Measurements from ENCODE around the gene TP63. TPM values are rescaled to one million over a fixed set of nuclear protein-coding genes. Genes with fewer than 3 reads are reported as not detected.
"Not testable (repeated sequence)": the region's sequence is repeated elsewhere in the genome, so short reads cannot be mapped to it uniquely, and the experiment has no call there.

Gene TP63
- total RNA-seq, 1 experiment from 2014 or later: 41.9 TPM

DNA sequence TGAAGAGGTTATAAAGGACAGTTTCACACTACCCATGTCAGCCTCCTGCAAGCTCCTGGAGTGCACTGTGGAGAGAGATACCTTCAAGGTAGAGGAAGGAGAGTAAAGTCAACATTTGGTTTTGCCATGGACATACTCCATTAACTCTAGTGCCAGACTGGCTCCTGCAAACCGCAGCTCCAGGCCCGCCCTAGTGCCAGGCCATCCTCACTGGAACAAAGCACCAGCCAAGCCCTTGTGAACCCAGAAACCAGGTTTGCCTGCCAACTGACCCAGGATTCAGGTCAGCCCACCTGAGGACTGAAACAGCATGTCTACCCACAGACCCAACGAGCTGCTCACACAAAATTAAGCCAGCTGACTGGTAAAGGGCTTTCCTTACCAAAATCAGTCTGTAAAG lies 41.0 kb upstream of the TP63 start:
- no peak for DNase-seq (ENCODE audit: unreplicated experiment)
- Mint-ChIP-seq H3K4me1 (ENCODE audit: insufficient read depth, unreplicated experiment) (peaks cover 35% of the 10 kb centered on the region), H3K27ac (ENCODE audit: low read depth, unreplicated experiment) (no peak overlapping the region), H3K9me3 (ENCODE audit: unreplicated experiment) (peaks cover 7% of the 10 kb centered on the region), H3K36me3 (ENCODE audit: insufficient read depth, unreplicated experiment) (no peaks in the 10 kb centered on the region), H3K27me3 (ENCODE audit: insufficient read depth, unreplicated experiment) (no peaks in the 10 kb centered on the region), H3K4me3 (ENCODE audit: unreplicated experiment) (no peak overlapping the region)
- intact Hi-C loops (cut with micrococcal nuclease): no loop called here
- ChIA-PET POLR2A (interaction anchor here (0.7 to 8.1 kb wide), 7 partner anchors 79 to 365 kb away, joined by 4 to 90 read pairs (median 18); no protein-coding TSS in a partner anchor), CTCF (no interaction called here)
- TF ChIP-seq, protein P1, sequence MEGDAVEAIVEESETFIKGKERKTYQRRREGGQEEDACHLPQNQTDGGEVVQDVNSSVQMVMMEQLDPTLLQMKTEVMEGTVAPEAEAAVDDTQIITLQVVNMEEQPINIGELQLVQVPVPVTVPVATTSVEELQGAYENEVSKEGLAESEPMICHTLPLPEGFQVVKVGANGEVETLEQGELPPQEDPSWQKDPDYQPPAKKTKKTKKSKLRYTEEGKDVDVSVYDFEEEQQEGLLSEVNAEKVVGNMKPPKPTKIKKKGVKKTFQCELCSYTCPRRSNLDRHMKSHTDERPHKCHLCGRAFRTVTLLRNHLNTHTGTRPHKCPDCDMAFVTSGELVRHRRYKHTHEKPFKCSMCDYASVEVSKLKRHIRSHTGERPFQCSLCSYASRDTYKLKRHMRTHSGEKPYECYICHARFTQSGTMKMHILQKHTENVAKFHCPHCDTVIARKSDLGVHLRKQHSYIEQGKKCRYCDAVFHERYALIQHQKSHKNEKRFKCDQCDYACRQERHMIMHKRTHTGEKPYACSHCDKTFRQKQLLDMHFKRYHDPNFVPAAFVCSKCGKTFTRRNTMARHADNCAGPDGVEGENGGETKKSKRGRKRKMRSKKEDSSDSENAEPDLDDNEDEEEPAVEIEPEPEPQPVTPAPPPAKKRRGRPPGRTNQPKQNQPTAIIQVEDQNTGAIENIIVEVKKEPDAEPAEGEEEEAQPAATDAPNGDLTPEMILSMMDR (IDR thresholded peaks at IDR 0.05; ENCODE audit: unreplicated experiment): no peak
- BruUV-seq (replicated peaks): no TSS peak

DNA sequence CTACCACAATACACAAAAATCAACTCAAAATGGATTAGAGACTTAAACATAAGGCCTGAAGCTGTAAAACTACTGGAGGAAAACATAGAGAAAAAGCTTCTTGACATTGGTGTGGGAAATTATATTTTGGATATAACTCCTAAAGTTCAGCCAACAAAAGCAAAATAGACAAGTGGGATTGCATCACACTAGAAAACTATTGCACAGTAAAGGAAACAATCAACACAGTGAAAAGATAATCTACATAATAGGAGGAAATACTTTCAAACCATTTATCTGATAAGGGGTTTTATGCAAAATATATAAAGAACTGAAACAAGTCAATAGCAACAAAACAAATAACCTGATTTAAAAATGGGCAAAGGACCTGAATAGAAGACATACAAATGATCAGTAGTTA lies 37.6 kb upstream of the TP63 start:
- H3K27ac Mint-ChIP-seq (ENCODE audit: low read depth, unreplicated experiment): no peak overlapping the region
- H3K36me3 Mint-ChIP-seq (ENCODE audit: insufficient read depth, unreplicated experiment): no peaks in the 10 kb centered on the region
- peaks cover 7% of the 10 kb centered on the region for H3K9me3 Mint-ChIP-seq (ENCODE audit: unreplicated experiment)
- peak; percentile 57 for DNase-seq (ENCODE audit: unreplicated experiment)
- ChIA-PET CTCF (interaction anchor here (0.6 kb wide), 1 partner anchor 207 kb away, joined by 3 read pairs; no protein-coding TSS in a partner anchor), POLR2A (interaction anchor here (1.1 to 1.4 kb wide), 3 partner anchors 9 to 18 kb away, joined by 3 to 5 read pairs (median 3); no protein-coding TSS in a partner anchor)
- H3K27me3 Mint-ChIP-seq (ENCODE audit: insufficient read depth, unreplicated experiment): no peaks in the 10 kb centered on the region
- TF ChIP-seq, protein P1 (IDR thresholded peaks at IDR 0.05; ENCODE audit: unreplicated experiment): no peak
- no TSS peak for BruUV-seq (replicated peaks)
- no peak overlapping the region for H3K4me3 Mint-ChIP-seq (ENCODE audit: unreplicated experiment)
- intact Hi-C loops (cut with micrococcal nuclease): no loop called here
- H3K4me1 Mint-ChIP-seq (ENCODE audit: insufficient read depth, unreplicated experiment): peaks cover 10% of the 10 kb centered on the region

GRCh38 chr3:189596078-189596979 lies 34.9 kb upstream of the TP63 start:
- DNase-seq (ENCODE audit: unreplicated experiment); H3K4me3 Mint-ChIP-seq (ENCODE audit: unreplicated experiment); H3K27ac Mint-ChIP-seq (ENCODE audit: low read depth, unreplicated experiment); CTCF ChIA-PET; BruUV-seq (replicated peaks); H3K4me1 Mint-ChIP-seq (ENCODE audit: insufficient read depth, unreplicated experiment); H3K36me3 Mint-ChIP-seq (ENCODE audit: insufficient read depth, unreplicated experiment); H3K27me3 Mint-ChIP-seq (ENCODE audit: insufficient read depth, unreplicated experiment); intact Hi-C loops (cut with micrococcal nuclease); H3K9me3 Mint-ChIP-seq (ENCODE audit: unreplicated experiment): not testable (repeated sequence)
- POLR2A ChIA-PET: interaction anchor here (1.8 kb wide), 1 partner anchor 8 kb away, joined by 4 read pairs; no protein-coding TSS in a partner anchor

- H3K27ac Mint-ChIP-seq (ENCODE audit: low read depth, unreplicated experiment): no peak overlapping the region
- H3K36me3 Mint-ChIP-seq (ENCODE audit: insufficient read depth, unreplicated experiment): no peaks in the 10 kb centered on the region
- no peaks in the 10 kb centered on the region for H3K4me1 Mint-ChIP-seq (ENCODE audit: insufficient read depth, unreplicated experiment)
- ChIA-PET POLR2A (interaction anchor here (0.7 to 1.8 kb wide), 4 partner anchors 9 to 255 kb away, joined by 3 to 4 read pairs (median 3); no protein-coding TSS in a partner anchor), CTCF (interaction anchor here (0.7 to 1.2 kb wide), 2 partner anchors 21 to 358 kb away, joined by 3 read pairs; no protein-coding TSS in a partner anchor)
- no peak overlapping the region for H3K4me3 Mint-ChIP-seq (ENCODE audit: unreplicated experiment)
- DNase-seq (ENCODE audit: unreplicated experiment): no peak
- no peaks in the 10 kb centered on the region for H3K9me3 Mint-ChIP-seq (ENCODE audit: unreplicated experiment)
- TF ChIP-seq, protein P1 (IDR thresholded peaks at IDR 0.05; ENCODE audit: unreplicated experiment): no peak
- no TSS peak for BruUV-seq (replicated peaks)
- intact Hi-C loops (cut with micrococcal nuclease): no loop called here
- no peaks in the 10 kb centered on the region for H3K27me3 Mint-ChIP-seq (ENCODE audit: insufficient read depth, unreplicated experiment)
These were observed 33.3 kb upstream of the TP63 start for GRCh38 chr3:189597918-189598317.
